Liver (tissue), 9 donors: Measurements from ENCODE around the gene SFN. TPM values are rescaled to one million over a fixed set of nuclear protein-coding genes. Genes with fewer than 3 reads are reported as not detected.

ENCODE experiments used
- DNase-seq: peaks from one replicate; pipeline ENCODE4 v3.0.0-alpha.2; 2017; ENCODE audit warnings: low spot score
- H3K27ac ChIP-seq, 2 donors: one replicate each; pipeline ENCODE4 v1.7.0; 2013; ENCODE audit warnings: inconsistent platforms in 2 of 2, low read length in 2 of 2, control low read depth in 1 of 2, low read depth in 1 of 2, mild to moderate bottlenecking in 1 of 2
- H3K27me3 ChIP-seq, 4 donors: one replicate each; pipeline versions ENCODE4 v1.6.1 to v1.7.0; 2013; ENCODE audit warnings: low read length in 3 of 4, inconsistent platforms in 1 of 4, mild to moderate bottlenecking in 1 of 4, moderate library complexity in 1 of 4; ENCODE audit not compliant: control insufficient read depth in 4 of 4, insufficient read depth in 4 of 4
- H3K36me3 ChIP-seq, 4 donors: one replicate each; pipeline versions ENCODE4 v1.6.1 to v1.7.0; 2013; ENCODE audit warnings: low read length in 3 of 4, mild to moderate bottlenecking in 3 of 4, low read depth in 1 of 4, moderate library complexity in 1 of 4; ENCODE audit not compliant: control insufficient read depth in 4 of 4, insufficient read depth in 3 of 4
- H3K4me1 ChIP-seq, 4 donors: one replicate each; pipeline versions ENCODE4 v1.6.1 to v1.7.0; 2013; ENCODE audit warnings: low read length in 3 of 4, mild to moderate bottlenecking in 3 of 4, moderate library complexity in 1 of 4; ENCODE audit not compliant: control insufficient read depth in 4 of 4, insufficient read depth in 4 of 4
- H3K4me3 ChIP-seq, 3 donors: one replicate each; pipeline versions ENCODE4 v1.6.1 to v1.7.0; 2013; ENCODE audit warnings: low read length in 3 of 3, control low read depth in 1 of 3, low read depth in 1 of 3, mild to moderate bottlenecking in 1 of 3
- H3K9ac ChIP-seq, 2 donors: one replicate each; pipeline ENCODE4 v1.7.0; 2013; ENCODE audit warnings: low read length in 2 of 2, mild to moderate bottlenecking in 2 of 2, moderate library complexity in 2 of 2, control low read depth in 1 of 2, low read depth in 1 of 2
- H3K9me3 ChIP-seq, 4 donors: one replicate each; pipeline versions ENCODE4 v1.6.1 to v1.7.0; 2013; ENCODE audit warnings: low read length in 3 of 4; ENCODE audit not compliant: control insufficient read depth in 4 of 4
- ATF3 ChIP-seq: IDR thresholded peaks from 2 replicates; pipeline ENCODE4 v1.6.1; 2016; ENCODE audit warnings: antibody characterized with exemption
- EGR1 ChIP-seq, 2 donors: IDR thresholded peaks; 2 replicates each; pipeline ENCODE4 v1.6.1; 2016 to 2018; ENCODE audit warnings: antibody characterized with exemption in 2 of 2, low read depth in 2 of 2
- FOXA1 ChIP-seq: IDR thresholded peaks from 2 replicates; pipeline ENCODE4 v1.6.1; 2016; ENCODE audit warnings: antibody characterized with exemption
- FOXA2 ChIP-seq: IDR thresholded peaks from 2 replicates; pipeline ENCODE4 v1.6.1; 2016; ENCODE audit warnings: antibody characterized with exemption
- GABPA ChIP-seq, 2 donors: IDR thresholded peaks in 1 of 2; conservative IDR thresholded peaks in 1 of 2; 2 replicates each; pipeline ENCODE4 v1.6.1; 2016; ENCODE audit warnings: antibody characterized with exemption in 2 of 2, mild to moderate bottlenecking in 1 of 2, moderate library complexity in 1 of 2
- HNF4A ChIP-seq, 2 donors: conservative IDR thresholded peaks; 2 replicates each; pipeline ENCODE4 v1.6.1; 2016; ENCODE audit warnings: antibody characterized with exemption in 2 of 2, mild to moderate bottlenecking in 2 of 2
- JUND ChIP-seq, 2 donors: IDR thresholded peaks; 2 replicates each; pipeline ENCODE4 v1.6.1; 2016; ENCODE audit warnings: antibody characterized with exemption in 2 of 2
- REST ChIP-seq: IDR thresholded peaks from 2 replicates; pipeline ENCODE4 v1.6.1; 2016; ENCODE audit warnings: antibody characterized with exemption, mild to moderate bottlenecking
- RXRA ChIP-seq, 2 donors: IDR thresholded peaks; 2 replicates each; pipeline ENCODE4 v1.6.1; 2017 to 2018; ENCODE audit warnings: antibody characterized with exemption in 2 of 2, mild to moderate bottlenecking in 1 of 2
- SP1 ChIP-seq: IDR thresholded peaks from 2 replicates; pipeline ENCODE4 v1.6.1; 2018; ENCODE audit warnings: antibody characterized with exemption, mild to moderate bottlenecking
- TAF1 ChIP-seq: conservative IDR thresholded peaks from 2 replicates; pipeline ENCODE4 v1.6.1; 2016; ENCODE audit warnings: antibody characterized with exemption, mild to moderate bottlenecking
- YY1 ChIP-seq: IDR thresholded peaks from 2 replicates; pipeline ENCODE4 v1.6.1; 2016; ENCODE audit warnings: antibody characterized with exemption, mild to moderate bottlenecking
- WGBS: extraction: QIAGEN DNeasy Blood & Tissue Kit; methylation state at CpG from one replicate; pipeline ENCODE4 v1.1.7; 2013; 5-methylcytosine and 5-hydroxymethylcytosine counted together
- polyA plus RNA-seq, 2 donors: library from polyadenylated mRNA; stranded (reverse) in 1 of 2; unstranded in 1 of 2; fragments of 200-250 nt in 1 of 2; fragments of >200 nt in 1 of 2; fragmentation: Nextera tagmentation in 1 of 2; extraction: Ambion mirVana in 1 of 2; gene quantifications; one replicate each; pipeline versions ENCODE4 v1.2.1 to v1.2.3, GENCODE V29; 2013 to 2015
- total RNA-seq, 2 donors: library from RNA; depleted of rRNA; stranded (reverse); fragments of >200 nt; gene quantifications; one replicate each; pipeline ENCODE4 v1.2.3, GENCODE V29; 2014
- donor health status: healthy.
- donor health status: healthy.
- donor health status: healthy.
- donor health status: healthy.
- donor health status: healthy.

Gene SFN
- total RNA-seq (under 1 TPM in 1 of 2 donors, not detected in 1; 0.17 TPM), polyA plus RNA-seq (under 1 TPM in 1 of 2 donors, not detected in 1; 0.69 TPM)

GRCh38 chr1:26862781-26863684 lies at the start of gene SFN:
TSS of gene SFN (plus strand) at chr1:26863149. CDS start at chr1:26863213, 64 bp downstream.
- TF ChIP-seq RXRA (IDR thresholded peaks at IDR 0.05) = no peak
- TF ChIP-seq EGR1 (IDR thresholded peaks at IDR 0.05; ENCODE audit: low read depth in 2 of 2) = no peak
- no peak for TF ChIP-seq REST
- TF ChIP-seq TAF1 = no peak
- TF ChIP-seq SP1 = no peak
- no peak for TF ChIP-seq FOXA2
- TF ChIP-seq GABPA (IDR thresholded peaks at IDR 0.05 in 1 of 2, conservative IDR thresholded peaks at IDR 0.05 in 1 of 2) = no peak
- TF ChIP-seq FOXA1 = no peak
- no peak for DNase-seq
- Histone ChIP-seq H3K9ac (no peak within 1 kb of the TSS), H3K27me3 (no peaks in the 10 kb centered on the region), H3K4me1 (peaks cover 0 to 12% (median 6%) of the 10 kb centered on the region in 4 donors), H3K27ac (no peak within 1 kb of the TSS), H3K9me3 (no peaks in the 10 kb centered on the region), H3K4me3 (peak within 1 kb of the TSS in 1 of 3 donors; percentile 45), H3K36me3 (peaks cover 0 to 2% (median 0%) of the 10 kb centered on the region in 4 donors)
- 80% methylated on average over 37 of the region's 37 CpGs for WGBS

- H3K9ac ChIP-seq = no peak overlapping the region
- TF ChIP-seq YY1 = no peak
- TF ChIP-seq TAF1 = no peak
- TF ChIP-seq FOXA2 = no peak
- TF ChIP-seq GABPA (IDR thresholded peaks at IDR 0.05 in 1 of 2, conservative IDR thresholded peaks at IDR 0.05 in 1 of 2) = no peak
- TF ChIP-seq JUND (IDR thresholded peaks at IDR 0.05) = no peak
- peak in 1 of 2 donors; percentile 8 for TF ChIP-seq HNF4A (conservative IDR thresholded peaks at IDR 0.05)
- TF ChIP-seq ATF3 = no peak
- TF ChIP-seq RXRA (IDR thresholded peaks at IDR 0.05) = no peak
- TF ChIP-seq REST = no peak
- H3K27ac ChIP-seq = no peak overlapping the region
- no peaks in the 10 kb centered on the region for H3K36me3 ChIP-seq
- WGBS = 81% methylated on average over 2 of the region's 2 CpGs
- no peaks in the 10 kb centered on the region for H3K27me3 ChIP-seq
- no peak overlapping the region for H3K4me3 ChIP-seq
- DNase-seq = no peak
- peaks cover 0 to 7% (median under 1%) of the 10 kb centered on the region in 4 donors for H3K4me1 ChIP-seq
- no peaks in the 10 kb centered on the region for H3K9me3 ChIP-seq
Observed at GRCh38 chr1:26814377-26814776, 48.6 kb upstream of the SFN start.
